CD1c-positive myeloid dendritic cell (primary cell): ENCODE results near the gene ESYT3.
"Not testable (repeated sequence)": the region's sequence is repeated elsewhere in the genome, so short reads cannot be mapped to it uniquely, and the experiment has no call there.

Experiments used
- DNase-seq: peaks from one replicate; pipeline ENCODE4 v3.0.0-alpha.2; 2016; ENCODE audit errors: extremely low spot score

ESYT3 gene

GRCh38 chr3:138443521-138444503, 9.4 kb downstream of the ESYT3 start:
- DNase-seq, result no peak

- no peak for DNase-seq
Measured at GRCh38 chr3:138445236-138445635, 10.8 kb downstream of the ESYT3 start.

DNA sequence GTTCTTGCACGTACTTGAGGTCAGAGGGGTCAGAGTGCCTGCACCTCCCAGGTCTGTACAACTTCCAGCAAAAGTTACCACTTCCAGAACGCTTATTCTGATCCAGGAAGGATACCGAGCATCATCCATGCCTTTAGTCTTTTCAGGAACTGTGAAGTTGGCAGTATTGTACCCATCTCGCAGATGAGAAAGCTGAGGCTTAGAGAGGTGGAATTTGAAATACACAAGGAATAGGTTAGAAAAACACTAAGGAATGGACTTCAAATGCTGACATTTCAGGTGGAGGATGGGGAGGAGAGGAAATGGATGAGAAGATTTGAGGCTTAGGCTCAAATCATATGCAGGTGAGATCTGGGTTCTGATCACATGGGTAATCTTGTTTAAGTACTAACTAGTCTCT, 11.2 kb downstream of the ESYT3 start:
- no peak for DNase-seq

GRCh38 chr3:138448631-138449030, 14.2 kb downstream of the ESYT3 start:
- no peak for DNase-seq

GRCh38 chr3:138449490-138449889, 15.1 kb downstream of the ESYT3 start:
- no peak for DNase-seq

DNA sequence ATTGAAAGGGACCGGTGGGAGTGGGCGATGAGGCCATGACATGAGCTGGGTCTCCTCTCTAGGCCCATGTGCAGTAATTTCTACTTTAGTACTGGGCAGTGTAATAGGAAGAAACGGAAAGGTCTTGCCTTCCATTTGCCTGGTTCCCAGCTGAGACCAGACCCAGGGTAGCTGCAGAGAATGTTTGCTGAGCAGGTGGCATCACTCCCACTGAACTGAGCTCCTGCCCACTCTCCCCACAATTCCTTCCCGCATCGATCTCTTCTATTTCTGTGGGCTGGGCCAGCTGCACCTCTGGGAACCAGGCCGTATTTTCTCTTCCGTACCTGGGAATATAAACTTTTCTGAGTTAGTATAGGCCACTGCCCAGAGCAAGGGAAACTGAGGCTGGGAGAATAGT, 15.8 kb downstream of the ESYT3 start:
- DNase-seq, result no peak

GRCh38 chr3:138450704-138451424, 16.4 kb downstream of the ESYT3 start:
- no peak for DNase-seq

GRCh38 chr3:138451595-138452162, 17.3 kb downstream of the ESYT3 start:
- no peak for DNase-seq

- DNase-seq, result no peak
Measured at GRCh38 chr3:138452436-138452835, 18.0 kb downstream of the ESYT3 start.

GRCh38 chr3:138453940-138454339, 19.5 kb downstream of the ESYT3 start:
- DNase-seq, result not testable (repeated sequence)

DNA sequence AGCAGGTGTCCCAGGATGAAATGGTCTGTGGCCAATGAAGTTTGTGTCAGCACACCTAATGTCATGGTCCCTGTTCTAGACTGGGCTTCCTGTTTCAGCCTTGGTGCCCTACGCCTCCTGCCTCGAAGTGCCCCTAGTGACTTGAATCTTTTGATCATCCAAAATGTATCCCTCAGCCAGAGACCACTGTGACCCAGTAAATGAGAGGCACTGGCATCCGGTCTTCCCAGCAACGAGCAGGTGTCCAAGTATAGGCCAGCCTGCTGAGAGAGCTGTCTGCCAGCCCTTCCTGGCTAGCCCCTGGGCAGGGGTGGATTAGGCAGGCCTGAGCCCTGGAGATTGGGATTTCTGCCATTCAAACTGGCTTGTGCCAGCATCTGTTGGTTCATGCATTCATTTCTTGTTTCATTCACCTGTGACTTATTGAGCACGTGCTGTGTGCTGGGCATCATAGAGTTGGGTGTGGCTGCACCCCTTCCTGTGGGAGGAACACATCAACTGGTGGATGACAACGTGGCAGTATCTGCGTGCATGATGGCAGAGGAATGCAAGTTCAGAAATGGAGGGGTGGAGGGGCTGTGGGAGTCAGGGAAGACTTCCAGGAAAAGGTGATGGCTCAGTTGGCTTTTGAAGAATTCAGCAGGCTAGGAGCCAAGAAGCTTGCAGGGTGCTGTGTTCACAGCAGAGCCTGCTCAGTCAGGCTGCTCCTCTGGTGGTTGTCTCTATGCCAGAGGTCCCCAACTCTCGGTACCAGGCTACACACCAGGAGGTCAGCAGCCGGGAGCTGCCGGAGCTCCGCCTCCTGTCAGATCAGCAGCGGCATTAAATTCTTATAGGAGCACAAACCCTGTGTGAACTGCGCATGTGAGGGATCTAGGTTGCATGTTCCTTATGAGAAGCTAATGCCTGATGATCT, 21.6 kb downstream of the ESYT3 start:
- no peak for DNase-seq

DNA sequence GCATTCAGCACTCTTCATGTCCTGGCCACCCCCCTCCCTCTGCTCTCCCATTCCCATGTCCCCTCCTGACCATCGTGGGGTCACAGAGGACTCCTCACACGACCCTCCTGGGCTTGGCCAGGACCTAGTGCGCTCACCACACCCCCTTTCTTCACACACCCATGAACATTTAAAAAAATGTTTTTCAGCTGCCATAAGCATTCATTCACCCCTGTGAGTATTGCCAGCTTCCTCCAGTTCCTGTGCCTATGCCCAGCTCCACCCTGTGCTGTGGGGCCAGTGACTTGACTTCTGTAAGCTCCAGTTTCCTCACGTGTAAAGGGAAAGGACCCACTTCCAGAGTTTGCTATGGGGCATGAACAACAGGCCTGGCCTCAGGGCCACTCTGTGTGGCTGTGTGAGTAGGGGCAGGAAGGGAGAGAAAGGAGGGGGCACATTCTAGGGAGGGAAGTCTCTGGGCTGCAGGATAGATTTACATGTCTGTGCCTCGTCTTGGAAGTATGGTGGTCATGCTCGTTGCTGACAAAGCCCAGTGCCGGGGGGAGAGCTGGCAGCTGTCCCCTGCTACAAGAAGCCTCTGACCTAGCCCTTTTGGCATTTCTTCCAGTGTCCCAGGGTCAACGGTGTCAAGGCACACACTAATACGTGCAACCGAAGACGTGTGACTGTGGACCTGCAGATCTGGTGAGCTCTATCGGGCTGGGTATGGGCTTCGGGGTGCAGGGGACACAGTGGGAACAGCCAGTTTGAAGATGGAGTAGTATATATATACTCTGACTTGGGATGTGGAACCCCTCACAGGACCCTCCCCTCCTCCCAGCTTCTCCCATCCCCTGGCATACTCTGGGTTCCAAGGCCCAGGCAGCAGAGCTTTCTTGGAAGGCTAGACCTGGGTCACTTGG, 22.8 kb downstream of the ESYT3 start:
- DNase-seq, result no peak

- DNase-seq, result no peak
Measured at GRCh38 chr3:138457863-138458735, 23.7 kb downstream of the ESYT3 start.

DNA sequence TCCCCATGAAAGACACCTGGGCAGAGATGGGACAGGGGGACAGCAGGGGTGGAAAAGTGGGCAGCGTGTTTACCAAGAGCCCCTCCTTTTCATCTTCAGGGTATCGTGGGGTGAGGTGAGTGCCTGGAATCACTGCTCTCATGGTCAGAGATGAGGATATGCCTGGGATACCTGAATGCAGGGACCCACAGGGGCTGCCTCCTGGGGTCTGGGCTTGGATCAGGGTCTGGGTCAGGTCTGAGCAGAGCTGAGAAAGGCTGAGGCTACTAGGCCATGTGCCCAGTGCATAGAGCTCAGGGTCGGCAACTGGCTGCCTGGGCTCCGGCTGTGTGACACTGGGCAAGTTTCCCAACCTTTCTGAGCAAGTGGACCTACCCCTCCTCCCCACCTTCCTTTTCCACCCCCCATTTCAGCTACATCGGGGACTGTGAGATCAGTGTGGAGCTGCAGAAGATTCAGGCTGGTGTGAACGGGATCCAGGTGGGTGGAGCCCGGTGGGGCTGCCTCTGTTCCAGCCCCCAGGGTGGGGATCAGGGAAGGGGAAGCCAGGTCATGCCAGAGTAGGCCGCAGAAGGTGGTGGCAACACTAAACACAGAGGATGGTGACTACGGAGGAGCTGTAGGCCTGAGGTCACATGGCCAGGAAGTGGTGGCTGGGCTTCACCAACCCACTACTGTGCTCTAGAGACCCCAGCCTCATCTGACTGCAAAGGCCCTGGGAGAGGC, 24.5 kb downstream of the ESYT3 start:
- DNase-seq, result no peak

- no peak for DNase-seq
Measured at GRCh38 chr3:138459619-138460535, 25.5 kb downstream of the ESYT3 start.

DNA sequence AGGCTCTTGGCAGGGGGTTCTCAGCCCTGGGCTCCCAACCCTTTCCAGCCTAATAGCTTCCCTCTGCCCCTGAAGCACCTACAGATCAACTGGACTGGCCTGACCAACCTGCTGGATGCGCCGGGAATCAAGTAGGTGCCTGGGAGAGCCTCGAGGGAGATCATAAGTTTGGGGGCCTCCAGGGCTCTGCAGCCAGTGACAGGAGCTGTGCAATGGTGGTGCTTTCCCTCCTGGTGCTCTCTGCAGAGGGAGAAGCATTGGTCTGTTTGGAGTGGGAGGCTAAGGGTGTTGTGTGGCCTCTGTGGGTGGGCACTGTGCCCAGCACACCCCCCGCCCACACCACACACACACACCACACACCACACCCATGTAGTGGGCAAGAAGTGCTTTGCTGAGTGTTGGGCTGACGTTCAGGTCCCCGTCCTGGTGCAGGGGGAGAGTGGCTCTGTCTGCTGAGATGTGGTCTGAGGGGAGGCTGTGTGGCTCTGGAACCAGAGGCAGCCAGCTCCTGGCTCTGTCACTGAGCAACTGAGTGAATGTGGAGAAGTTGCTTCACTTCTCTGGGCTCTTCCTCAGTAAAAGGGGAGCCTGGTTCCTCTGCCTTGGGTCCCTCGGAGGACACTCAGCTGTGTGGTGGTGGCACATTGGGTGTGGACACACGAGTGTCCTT, 26.3 kb downstream of the ESYT3 start:
- DNase-seq, result no peak

GRCh38 chr3:138461246-138461645, 26.8 kb downstream of the ESYT3 start:
- DNase-seq, result no peak
